Aorta (tissue), 5 donors: ENCODE results near the gene TYW5. TPM values are rescaled to one million over a fixed set of nuclear protein-coding genes. Genes with fewer than 3 reads are reported as not detected.

Source experiments
- ATAC-seq: fragments of 200-7000 bp; cut with Tn5 transposase; one replicate; pipeline ENCODE4 v1.9.1; 2022; ENCODE audit warnings: moderate library complexity; ENCODE audit not compliant: low FRiP score
- DNase-seq, 2 donors: peaks; one replicate each; pipeline ENCODE4 v3.0.0-alpha.2; 2020
- H3K27ac ChIP-seq, 2 donors: one replicate each; pipeline ENCODE4 v1.5.1; 2013; ENCODE audit warnings: low read length in 2 of 2, mild to moderate bottlenecking in 2 of 2, moderate library complexity in 2 of 2, control low read depth in 1 of 2, inconsistent platforms in 1 of 2, low read depth in 1 of 2
- H3K27me3 ChIP-seq, 2 donors: one replicate each; pipeline ENCODE4 v1.6.1; 2013; ENCODE audit warnings: control low read depth in 1 of 2, low read length in 1 of 2, mild to moderate bottlenecking in 1 of 2, moderate library complexity in 1 of 2; ENCODE audit not compliant: insufficient read depth in 2 of 2, control insufficient read depth in 1 of 2
- H3K36me3 ChIP-seq, 2 donors: one replicate each; pipeline ENCODE4 v1.6.1; 2013; ENCODE audit warnings: control low read depth in 1 of 2, low read length in 1 of 2, mild to moderate bottlenecking in 1 of 2; ENCODE audit not compliant: insufficient read depth in 2 of 2, control insufficient read depth in 1 of 2
- H3K4me1 ChIP-seq, 2 donors: one replicate each; pipeline ENCODE4 v1.6.1; 2013; ENCODE audit warnings: low read length in 2 of 2, control low read depth in 1 of 2, mild to moderate bottlenecking in 1 of 2, moderate library complexity in 1 of 2; ENCODE audit not compliant: insufficient read depth in 2 of 2, control insufficient read depth in 1 of 2
- H3K4me3 ChIP-seq, 2 donors: one replicate each; pipeline ENCODE4 v1.5.1; 2013; ENCODE audit warnings: low read length in 2 of 2, control low read depth in 1 of 2, mild to moderate bottlenecking in 1 of 2
- H3K9me3 ChIP-seq: one replicate; pipeline ENCODE4 v1.6.1; 2013; ENCODE audit warnings: mild to moderate bottlenecking, low read length; ENCODE audit not compliant: control insufficient read depth
- WGBS, 2 donors: extraction: QIAGEN DNeasy Blood & Tissue Kit; methylation state at CpG; one replicate each; pipeline ENCODE4 v1.1.7; 2013; 5-methylcytosine and 5-hydroxymethylcytosine counted together
- intact Hi-C, 2 donors: fragments of 100-400 bp; cut with DNase I; formaldehyde crosslinking; loops; one replicate each; pipeline versions ENCODE4 v1.14.2 to v1.15.0; 2022
- polyA plus RNA-seq, 2 donors: library from polyadenylated mRNA; stranded (reverse); fragments of 200-250 nt; gene quantifications; one replicate each; pipeline ENCODE4 v1.2.3, GENCODE V29; 2013
- total RNA-seq, 2 donors: library from RNA; stranded (reverse); fragmentation: NEBNext Ultra II Directional; extraction: Animal tissue kit (Norgen Biotek cat#: 25700); gene quantifications; one replicate each; pipeline ENCODE4 v1.2.1, GENCODE V29; 2021
- donor health status: healthy with polysubstance abuse.
- donor health status: Bipolar disorder and iron deficiency.
- donor health status: DM: no; HTN: no; CAD: no.
- donor health status: DM: no; HTN: no; CAD: no.
- donor health status: DM: yes; HTN: yes; CAD: no.

The TYW5 gene
- total and polyA plus RNA-seq, 4 donors = 2.5 to 9.0 (median 5.0) TPM

GRCh38 chr2:199966976-199967375, 11.7 kb upstream of the TYW5 start:
- H3K27ac ChIP-seq = no peak overlapping the region
- 82 to 91% methylated on average over 1 of the region's 1 CpG for WGBS, 2 donors

GRCh38 chr2:199966405-199966804, 11.1 kb upstream of the TYW5 start:
- peaks cover 2 to 3% of the 10 kb centered on the region in 2 donors for H3K36me3 ChIP-seq
- DNase-seq (no peak), ATAC-seq (no peak)
- H3K9me3 ChIP-seq = no peaks in the 10 kb centered on the region
- 63 to 67% methylated on average over 2 of the region's 2 CpGs for WGBS, 2 donors
- no peak overlapping the region for H3K4me3 ChIP-seq
- H3K4me1 ChIP-seq = no peaks in the 10 kb centered on the region
- intact Hi-C loops = no loop called here
- no peaks in the 10 kb centered on the region for H3K27me3 ChIP-seq
- H3K27ac ChIP-seq = no peak overlapping the region

More at GRCh38 chr2:199966976-199967375, 11.7 kb upstream of the TYW5 start:
- Histone ChIP-seq H3K36me3 (peaks cover 2 to 3% of the 10 kb centered on the region in 2 donors), H3K4me3 (no peak overlapping the region), H3K27me3 (no peaks in the 10 kb centered on the region), H3K4me1 (no peaks in the 10 kb centered on the region), H3K9me3 (no peaks in the 10 kb centered on the region)
- DNase-seq (no peak), ATAC-seq (no peak)
- intact Hi-C loops = no loop called here

GRCh38 chr2:199962203-199962602, 6.9 kb upstream of the TYW5 start:
- no peak for DNase-seq
- peaks cover 3 to 4% of the 10 kb centered on the region in 2 donors for H3K36me3 ChIP-seq
- WGBS, 2 donors = 79 to 88% methylated on average over 2 of the region's 2 CpGs

GRCh38 chr2:199958014-199958413, 2.7 kb upstream of the TYW5 start:
- WGBS, 2 donors = 82 to 87% methylated on average over 4 of the region's 4 CpGs
- intact Hi-C loops = loop anchor here in 1 of 2 donors (5.0 to 10.0 kb wide), 2 partner anchors 46 to 867 kb away; partner anchors contain the start of gene C2orf69
- H3K9me3 ChIP-seq = no peaks in the 10 kb centered on the region
- peaks cover 3 to 4% of the 10 kb centered on the region in 2 donors for H3K36me3 ChIP-seq
- peaks cover 0 to 5% of the 10 kb centered on the region in 2 donors for H3K4me1 ChIP-seq
- H3K4me3 ChIP-seq = no peak overlapping the region
- ATAC-seq = no peak
- DNase-seq = no peak
- H3K27ac ChIP-seq = no peak overlapping the region
- no peaks in the 10 kb centered on the region for H3K27me3 ChIP-seq

More at GRCh38 chr2:199962203-199962602, 6.9 kb upstream of the TYW5 start:
- no peaks in the 10 kb centered on the region for H3K4me1 ChIP-seq
- no peaks in the 10 kb centered on the region for H3K27me3 ChIP-seq
- H3K4me3 ChIP-seq = no peak overlapping the region
- intact Hi-C loops = no loop called here
- H3K27ac ChIP-seq = no peak overlapping the region
- H3K9me3 ChIP-seq = no peaks in the 10 kb centered on the region
- no peak for ATAC-seq

GRCh38 chr2:199956062-199956380, 730 bp upstream of the TYW5 start:
- intact Hi-C loops = loop anchor here in 1 of 2 donors (5.0 to 10.0 kb wide), 2 partner anchors 44 to 869 kb away; partner anchors contain the start of gene C2orf69
- peak overlapping the region in 1 of 2 donors; percentile 68 for H3K27ac ChIP-seq
- WGBS, 2 donors = 0 to 1% methylated on average over 10 of the region's 10 CpGs
- DNase-seq (no peak), ATAC-seq (peak; percentile 5)
- no peaks in the 10 kb centered on the region for H3K9me3 ChIP-seq
- peak overlapping the region; percentile 62 to 66 for H3K4me3 ChIP-seq
- no peaks in the 10 kb centered on the region for H3K27me3 ChIP-seq
- peaks cover 0 to 5% of the 10 kb centered on the region in 2 donors for H3K4me1 ChIP-seq
- peaks cover 0 to 3% of the 10 kb centered on the region in 2 donors for H3K36me3 ChIP-seq

DNA sequence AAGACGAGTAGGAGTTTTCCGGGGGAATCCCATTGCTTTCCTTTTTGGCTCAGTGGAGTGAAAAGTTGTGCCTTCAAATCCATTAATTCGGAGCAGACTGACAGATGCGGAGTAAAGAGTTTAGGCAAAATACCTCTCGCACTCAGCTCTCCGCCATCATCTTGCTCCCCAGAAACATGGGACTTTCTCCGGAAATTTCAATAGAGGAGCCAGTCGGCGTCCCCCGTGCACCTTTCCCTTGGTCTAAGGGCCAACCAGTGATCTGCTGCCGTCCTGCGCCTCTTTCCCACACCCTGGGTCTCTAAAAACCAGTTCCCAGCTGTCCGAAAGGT, 318 bp downstream of the TYW5 start:
- DNase-seq (no peak), ATAC-seq (no peak)
- Histone ChIP-seq H3K4me1 (peaks cover 0 to 5% of the 10 kb centered on the region in 2 donors), H3K4me3 (peak overlapping the region; percentile 16 to 62), H3K27ac (peak overlapping the region in 1 of 2 donors; percentile 48), H3K27me3 (no peaks in the 10 kb centered on the region), H3K36me3 (no peaks in the 10 kb centered on the region), H3K9me3 (no peaks in the 10 kb centered on the region)
- WGBS, 2 donors = 0 to 2% methylated on average over 13 of the region's 13 CpGs
- intact Hi-C loops = loop anchor here in 1 of 2 donors (5.0 to 10.0 kb wide), 2 partner anchors 43 to 870 kb away; partner anchors contain the start of gene C2orf69

GRCh38 chr2:199951023-199951422, 4.3 kb downstream of the TYW5 start:
- no peak for ATAC-seq
- intact Hi-C loops = loop anchor here in 1 of 2 donors (10.0 kb wide), 1 partner anchor 874 kb away; no protein-coding TSS in a partner anchor

DNA sequence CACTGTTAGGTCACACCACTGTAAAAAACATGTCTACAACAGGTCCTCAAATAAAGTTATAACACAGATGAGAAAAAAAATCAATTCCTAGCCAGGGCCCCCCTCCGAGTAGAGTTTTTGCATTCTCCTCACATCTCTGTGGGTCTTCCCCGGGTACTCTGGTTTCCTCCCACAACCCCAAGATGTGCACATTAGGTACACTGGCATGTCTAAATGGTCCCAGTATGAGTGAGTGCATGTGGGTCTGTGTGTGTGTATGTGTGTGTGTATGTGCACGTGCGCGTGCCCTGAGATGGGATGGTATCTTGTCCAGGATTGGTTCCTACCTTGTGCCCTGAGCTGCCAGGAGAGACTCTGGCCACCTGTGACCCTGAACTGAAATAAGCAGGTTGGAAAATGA, 4.9 kb downstream of the TYW5 start:
- ATAC-seq (no peak), DNase-seq (no peak)
- Histone ChIP-seq H3K27me3 (no peaks in the 10 kb centered on the region), H3K36me3 (peaks cover 0 to 5% of the 10 kb centered on the region in 2 donors), H3K4me1 (no peaks in the 10 kb centered on the region), H3K9me3 (no peaks in the 10 kb centered on the region), H3K4me3 (no peak overlapping the region), H3K27ac (no peak overlapping the region)
- intact Hi-C loops = loop anchor here in 1 of 2 donors (10.0 kb wide), 1 partner anchor 874 kb away; no protein-coding TSS in a partner anchor
- 87 to 90% methylated on average over 5 of the region's 5 CpGs for WGBS, 2 donors

More at GRCh38 chr2:199951023-199951422, 4.3 kb downstream of the TYW5 start:
- H3K27ac ChIP-seq = no peak overlapping the region
- WGBS, 2 donors = 64 to 68% methylated on average over 1 of the region's 1 CpG
- no peaks in the 10 kb centered on the region for H3K4me1 ChIP-seq
- DNase-seq = no peak
- H3K27me3 ChIP-seq = no peaks in the 10 kb centered on the region
- H3K4me3 ChIP-seq = no peak overlapping the region
- no peaks in the 10 kb centered on the region for H3K36me3 ChIP-seq
- H3K9me3 ChIP-seq = no peaks in the 10 kb centered on the region

DNA sequence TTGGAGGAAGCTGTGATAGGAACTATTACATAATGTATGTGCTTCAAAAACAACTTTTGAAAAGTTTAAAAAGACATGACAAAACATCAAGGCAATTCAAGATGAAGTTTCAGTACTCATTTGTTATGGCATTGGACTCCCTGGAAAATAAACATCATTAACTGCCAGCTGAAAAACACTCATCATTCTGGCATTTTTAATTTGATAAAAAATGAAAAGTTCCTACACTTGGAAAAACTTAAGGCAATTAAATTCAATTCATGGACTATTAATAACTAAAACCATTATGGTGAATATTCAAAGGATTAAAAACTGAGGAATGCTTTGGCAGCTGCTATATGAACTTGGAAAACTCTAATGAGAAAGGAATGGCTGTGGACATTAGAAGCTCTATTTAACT, 8.5 kb downstream of the TYW5 start:
- intact Hi-C loops = no loop called here
- no peaks in the 10 kb centered on the region for H3K4me1 ChIP-seq
- H3K27me3 ChIP-seq = no peaks in the 10 kb centered on the region
- H3K4me3 ChIP-seq = no peak overlapping the region
- DNase-seq (no peak), ATAC-seq (no peak)
- no peak overlapping the region for H3K27ac ChIP-seq
- H3K9me3 ChIP-seq = no peaks in the 10 kb centered on the region
- H3K36me3 ChIP-seq = peaks cover 0 to 5% of the 10 kb centered on the region in 2 donors
